ENCODE results near the gene TRIM58. TPM values are rescaled to one million over a fixed set of nuclear protein-coding genes. Genes with fewer than 3 reads are reported as not detected.
A peak's percentile ranks its signal among the peaks of the same experiment; 100 is the strongest.

Gene TRIM58
- total and polyA plus RNA-seq, 9 of the 15 experiments (the other 6 are each of a cell fraction or from before 2014, with no cell fraction given) = 3.8 to 19.1 (median 7.2) TPM

DNA sequence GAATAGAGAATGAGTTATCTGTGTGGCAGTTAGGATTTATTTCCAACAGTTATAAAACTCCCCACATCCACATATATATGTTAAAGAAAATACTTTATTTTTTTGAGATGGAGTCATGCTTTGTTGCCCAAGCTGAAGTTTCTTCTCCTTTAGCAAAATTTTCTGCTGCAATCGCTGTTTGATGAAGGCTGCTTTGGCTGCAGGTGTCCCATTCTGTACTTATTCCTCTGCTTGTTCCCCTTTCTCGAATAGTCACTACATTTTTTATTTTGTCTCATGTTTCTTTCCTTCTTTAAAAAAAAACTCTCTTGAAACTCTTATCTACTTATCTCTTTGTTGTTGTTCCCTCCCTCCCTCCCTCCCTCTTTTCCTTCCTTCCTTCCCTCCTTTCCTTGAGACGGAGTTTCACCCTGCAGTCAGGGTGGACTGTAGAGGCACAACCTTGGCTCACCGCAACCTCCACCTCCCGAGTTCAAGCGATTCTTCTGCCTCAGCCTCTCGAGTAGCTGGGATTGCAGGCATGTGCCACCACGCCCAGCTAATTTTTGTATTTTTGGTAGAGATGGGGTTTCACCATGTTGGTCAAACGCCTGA lies 49.0 kb downstream of the TRIM58 start (continued):
- TF ChIP-seq RUNX1 (IDR thresholded peaks at IDR 0.05; ENCODE audit: low read depth) = no peak

DNA sequence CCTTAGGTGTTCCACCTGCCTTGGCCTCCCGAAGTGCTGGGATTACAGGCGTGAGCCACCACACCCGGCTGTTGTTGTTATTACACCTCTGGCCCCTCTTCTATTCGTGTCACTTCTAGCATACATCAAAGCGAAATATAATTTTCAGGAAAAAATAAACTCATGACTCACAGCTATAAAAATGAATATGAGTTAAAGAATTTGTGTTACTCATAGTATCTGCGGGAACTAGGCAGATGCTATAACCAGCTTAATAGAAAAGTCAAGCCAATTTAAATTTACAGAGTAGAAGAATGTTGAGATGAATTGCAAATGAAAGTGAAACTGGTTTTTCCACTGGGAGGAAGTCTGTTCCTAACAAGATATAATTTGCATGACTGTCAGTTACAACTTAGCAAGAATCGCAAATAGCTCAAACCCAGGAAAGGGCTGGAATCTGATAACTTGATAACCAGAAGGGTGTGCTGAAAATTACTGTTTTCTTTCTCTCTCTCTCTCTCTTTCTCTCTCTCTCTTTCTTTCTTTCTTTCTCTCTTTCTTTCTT lies 49.6 kb downstream of the TRIM58 start:
- no TSS peak for BruUV-seq (replicated peaks)
- in situ Hi-C loops (cut with MboI) = no loop called here
- Histone ChIP-seq H3K9me3 (replicated peaks; ENCODE audit: control insufficient read depth, insufficient read depth, low read depth, low read length) (peaks cover 5% of the 10 kb centered on the region), H3K27me3 (ENCODE audit: control insufficient read depth in 2 of 2, insufficient read depth in 2 of 2, low read length in 2 of 2) (no peaks in the 10 kb centered on the region), H3K4me2 (ENCODE audit: insufficient read depth, low read length) (peak overlapping the region; percentile 59), H3K9me1 (ENCODE audit: control insufficient read depth, insufficient read depth, low read length) (no peaks in the 10 kb centered on the region), H3K4me3 (0 out of 2 replicates have a peak overlapping the region, but pooled peaks have one; percentile 7), H3K27ac (ENCODE audit: extremely low read depth, low read depth, low read length) (peak overlapping the region; percentile 47; the same call in 1 of the 3 replicates), H3K4me1 (replicated peaks in 1 of 2; ENCODE audit: control insufficient read depth in 2 of 2, insufficient read depth in 2 of 2, low read length in 2 of 2) (peaks cover 0 to 13% of the 10 kb centered on the region in 2 experiments; a peak in 3 of 5 replicates), H3K79me2 (ENCODE audit: control insufficient read depth, insufficient read depth, low read length) (no peaks in the 10 kb centered on the region), H4K20me1 (replicated peaks; ENCODE audit: control insufficient read depth, insufficient read depth, low read length) (no peaks in the 10 kb centered on the region), H3K9ac (ENCODE audit: insufficient read depth in 1 of 2, low read depth in 2 of 2, low read length in 2 of 2) (0 out of 4 replicates have a peak overlapping the region, but pooled peaks of 1 of the 2 experiments have one; percentile 2), H3K36me3 (ENCODE audit: control insufficient read depth, insufficient read depth, low read length) (no peaks in the 10 kb centered on the region), H2AFZ (ENCODE audit: low read depth, low read length) (peak overlapping the region; percentile 57)
- peak; percentile 91 for ATAC-seq
- intact Hi-C loops (cut with micrococcal nuclease) = no loop called here
- DNase-seq (ENCODE audit: extremely low read depth in 1 of 4, low spot score in 3 of 4) = peak in 2 of 4 experiments; percentile 67 to 69
- POLR2A ChIA-PET = interaction anchor here (0.8 to 1.6 kb wide), 5 partner anchors 10 to 49 kb away, joined by 3 to 8 read pairs (median 4); no protein-coding TSS in a partner anchor
- CTCF ChIA-PET (ENCODE audit: low intra/inter-chr PET ratio) = no interaction called here
- FAIRE-seq = peak; percentile 76
- 4% methylated on average over 7 of the region's 7 CpGs for WGBS (ENCODE audit: insufficient coverage, low coverage, missing lambda C conversion rate)
- TF ChIP-seq, protein P1, sequence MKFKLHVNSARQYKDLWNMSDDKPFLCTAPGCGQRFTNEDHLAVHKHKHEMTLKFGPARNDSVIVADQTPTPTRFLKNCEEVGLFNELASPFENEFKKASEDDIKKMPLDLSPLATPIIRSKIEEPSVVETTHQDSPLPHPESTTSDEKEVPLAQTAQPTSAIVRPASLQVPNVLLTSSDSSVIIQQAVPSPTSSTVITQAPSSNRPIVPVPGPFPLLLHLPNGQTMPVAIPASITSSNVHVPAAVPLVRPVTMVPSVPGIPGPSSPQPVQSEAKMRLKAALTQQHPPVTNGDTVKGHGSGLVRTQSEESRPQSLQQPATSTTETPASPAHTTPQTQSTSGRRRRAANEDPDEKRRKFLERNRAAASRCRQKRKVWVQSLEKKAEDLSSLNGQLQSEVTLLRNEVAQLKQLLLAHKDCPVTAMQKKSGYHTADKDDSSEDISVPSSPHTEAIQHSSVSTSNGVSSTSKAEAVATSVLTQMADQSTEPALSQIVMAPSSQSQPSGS (CRISPR knock-in tag; IDR thresholded peaks at IDR 0.05) = no peak
- TF ChIP-seq ZNF217 (CRISPR knock-in tag; IDR thresholded peaks at IDR 0.05) = no peak
- TF ChIP-seq SIN3B (IDR thresholded peaks at IDR 0.05; ENCODE audit: low read depth) = no peak
- TF ChIP-seq DMBX1 (CRISPR knock-in tag; IDR thresholded peaks at IDR 0.05; ENCODE audit: borderline replicate concordance) = 0 out of 2 replicates have a peak, but pooled peaks have one; percentile 61
- no peak for TF ChIP-seq SMC3 (conservative IDR thresholded peaks at IDR 0.05; ENCODE audit: insufficient read depth, low read depth, low read length)
- TF ChIP-seq ZNF583 (CRISPR knock-in tag; IDR thresholded peaks at IDR 0.05) = no peak
- no peak for TF ChIP-seq SMAD2 (IDR thresholded peaks at IDR 0.05; ENCODE audit: low read depth, low read length)
- TF ChIP-seq RBBP5 (IDR thresholded peaks at IDR 0.05; ENCODE audit: borderline replicate concordance, insufficient read depth, low read length, poor library complexity, severe bottlenecking) = peak; percentile 29
- TF ChIP-seq U2AF1 (optimal IDR thresholded peaks at IDR 0.05; ENCODE audit: low read depth, low read length) = peak; percentile 78
- no peak for TF ChIP-seq DNMT1 (IDR thresholded peaks at IDR 0.05)
- no peak for TF ChIP-seq ZNF24 (IDR thresholded peaks at IDR 0.05)
- TF ChIP-seq NR2F6 (CRISPR knock-in tag; IDR thresholded peaks at IDR 0.05) = no peak
- TF ChIP-seq ZNF695 (CRISPR knock-in tag; IDR thresholded peaks at IDR 0.05) = no peak
- TF ChIP-seq, protein P2, sequence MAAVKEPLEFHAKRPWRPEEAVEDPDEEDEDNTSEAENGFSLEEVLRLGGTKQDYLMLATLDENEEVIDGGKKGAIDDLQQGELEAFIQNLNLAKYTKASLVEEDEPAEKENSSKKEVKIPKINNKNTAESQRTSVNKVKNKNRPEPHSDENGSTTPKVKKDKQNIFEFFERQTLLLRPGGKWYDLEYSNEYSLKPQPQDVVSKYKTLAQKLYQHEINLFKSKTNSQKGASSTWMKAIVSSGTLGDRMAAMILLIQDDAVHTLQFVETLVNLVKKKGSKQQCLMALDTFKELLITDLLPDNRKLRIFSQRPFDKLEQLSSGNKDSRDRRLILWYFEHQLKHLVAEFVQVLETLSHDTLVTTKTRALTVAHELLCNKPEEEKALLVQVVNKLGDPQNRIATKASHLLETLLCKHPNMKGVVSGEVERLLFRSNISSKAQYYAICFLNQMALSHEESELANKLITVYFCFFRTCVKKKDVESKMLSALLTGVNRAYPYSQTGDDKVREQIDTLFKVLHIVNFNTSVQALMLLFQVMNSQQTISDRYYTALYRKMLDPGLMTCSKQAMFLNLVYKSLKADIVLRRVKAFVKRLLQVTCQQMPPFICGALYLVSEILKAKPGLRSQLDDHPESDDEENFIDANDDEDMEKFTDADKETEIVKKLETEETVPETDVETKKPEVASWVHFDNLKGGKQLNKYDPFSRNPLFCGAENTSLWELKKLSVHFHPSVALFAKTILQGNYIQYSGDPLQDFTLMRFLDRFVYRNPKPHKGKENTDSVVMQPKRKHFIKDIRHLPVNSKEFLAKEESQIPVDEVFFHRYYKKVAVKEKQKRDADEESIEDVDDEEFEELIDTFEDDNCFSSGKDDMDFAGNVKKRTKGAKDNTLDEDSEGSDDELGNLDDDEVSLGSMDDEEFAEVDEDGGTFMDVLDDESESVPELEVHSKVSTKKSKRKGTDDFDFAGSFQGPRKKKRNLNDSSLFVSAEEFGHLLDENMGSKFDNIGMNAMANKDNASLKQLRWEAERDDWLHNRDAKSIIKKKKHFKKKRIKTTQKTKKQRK (IDR thresholded peaks at IDR 0.05; ENCODE audit: borderline replicate concordance, low read depth, low read length) = no peak
- no peak for TF ChIP-seq RCOR1 (IDR thresholded peaks at IDR 0.05; ENCODE audit: borderline replicate concordance in 1 of 2, low read depth in 2 of 2, low read length in 2 of 2)
- TF ChIP-seq ZBED1 (IDR thresholded peaks at IDR 0.05) = no peak
